Ammon's horn (tissue), 1 donor: ENCODE results near the gene CTSA.
"Not testable (repeated sequence)": the region's sequence is repeated elsewhere in the genome, so short reads cannot be mapped to it uniquely, and the experiment has no call there.

Experiments used
- DNase-seq: peaks from one replicate; pipeline ENCODE4 v3.0.0-alpha.2; 2016; ENCODE audit warnings: low spot score

CTSA gene

DNA sequence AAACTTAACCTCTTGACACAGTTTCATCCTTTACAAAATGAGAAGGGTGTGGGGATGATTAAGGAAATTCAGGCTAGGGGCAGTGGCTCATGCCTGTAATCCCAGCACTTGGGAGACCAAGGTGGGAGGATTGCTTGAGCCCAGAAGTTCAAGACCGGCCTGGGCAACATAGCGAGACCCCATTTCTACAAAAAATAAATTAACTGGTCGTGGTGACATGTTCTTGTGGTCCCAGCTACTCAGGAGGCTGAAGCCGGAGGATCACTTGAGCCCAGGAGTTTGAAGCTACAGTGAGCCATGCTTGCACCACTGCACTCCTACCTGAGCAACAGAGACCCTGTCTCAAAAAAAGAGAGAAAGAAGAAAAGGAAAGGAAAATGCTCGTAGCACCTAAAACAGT lies 24.7 kb upstream of the CTSA start:
- no peak for DNase-seq

- DNase-seq, result no peak
These were observed 23.9 kb upstream of the CTSA start for GRCh38 chr20:45867136-45867818.

DNA sequence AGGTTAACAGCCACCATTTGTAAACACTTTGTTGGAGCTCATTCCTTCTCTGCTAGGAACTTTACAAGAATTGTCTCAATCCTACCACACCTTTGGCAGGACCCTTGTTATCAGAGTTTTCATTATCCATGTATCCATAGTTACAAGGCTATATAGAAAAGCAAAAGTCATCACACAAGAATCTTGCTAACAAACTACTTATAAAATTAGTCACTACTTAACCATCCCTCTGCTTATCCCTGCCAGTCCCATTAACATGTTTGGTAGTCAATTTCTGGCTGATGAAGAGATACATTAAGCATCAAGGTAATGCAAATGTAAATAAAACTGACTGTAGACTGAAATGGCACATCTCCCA lies 23.3 kb upstream of the CTSA start:
- no peak for DNase-seq

GRCh38 chr20:45872626-45873025 lies 18.5 kb upstream of the CTSA start:
- DNase-seq, result no peak

GRCh38 chr20:45873409-45874103 lies 17.6 kb upstream of the CTSA start:
- DNase-seq, result no peak

- not testable (repeated sequence) for DNase-seq
These were observed 17.0 kb upstream of the CTSA start for GRCh38 chr20:45874104-45874481.

DNA sequence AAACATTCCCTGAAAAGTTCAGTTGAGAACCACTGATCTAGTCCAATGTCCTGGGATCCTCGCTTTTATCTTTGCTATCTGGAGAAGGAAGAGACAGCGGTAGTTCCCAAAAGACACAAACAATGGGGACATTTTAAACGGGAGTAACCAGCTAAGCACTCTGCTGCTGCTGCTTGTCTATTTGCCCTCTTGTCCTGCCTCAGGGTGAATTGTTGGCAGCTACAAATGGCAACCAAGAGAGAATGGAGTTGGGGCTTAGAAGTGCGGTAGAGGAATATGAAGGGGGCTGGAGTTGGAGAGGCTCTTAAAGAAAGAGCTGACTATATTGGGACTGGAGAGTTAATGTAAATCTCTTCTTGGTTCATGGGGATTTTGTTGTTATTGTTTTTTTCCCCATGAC lies 16.6 kb upstream of the CTSA start:
- DNase-seq, result no peak

DNA sequence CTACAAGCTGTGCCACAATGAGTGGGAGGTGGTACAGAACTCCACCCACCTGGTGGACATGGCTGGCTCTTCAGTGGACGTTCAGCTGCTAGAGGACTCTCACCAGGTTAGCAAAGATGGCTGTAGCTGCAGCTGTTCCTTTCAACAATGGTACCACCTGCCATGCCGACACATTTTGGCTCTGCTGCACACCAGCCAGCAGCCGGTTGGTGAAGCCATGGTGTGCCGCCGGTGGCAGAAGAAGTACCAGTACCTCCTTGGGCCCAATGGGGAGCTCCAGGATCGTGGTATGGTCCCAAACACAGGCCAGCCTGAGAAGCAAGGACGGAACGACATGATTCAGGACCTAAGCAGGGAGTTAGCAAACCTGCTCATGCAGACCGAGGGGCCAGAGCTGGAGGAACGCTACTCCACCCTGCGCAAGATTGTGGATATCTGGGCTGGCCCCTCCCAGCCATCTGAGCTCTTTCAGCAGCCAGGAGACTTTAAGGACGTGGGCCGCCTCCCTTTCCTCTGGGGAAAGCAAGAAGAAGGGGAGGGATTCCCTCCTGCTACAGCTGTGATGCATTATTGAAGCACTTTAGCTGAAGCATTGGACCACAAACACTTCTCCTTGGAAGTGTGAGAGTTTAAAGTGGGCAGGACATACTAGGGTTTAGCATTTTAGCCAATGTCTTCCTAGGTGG lies 12.9 kb upstream of the CTSA start:
- DNase-seq, result no peak

DNA sequence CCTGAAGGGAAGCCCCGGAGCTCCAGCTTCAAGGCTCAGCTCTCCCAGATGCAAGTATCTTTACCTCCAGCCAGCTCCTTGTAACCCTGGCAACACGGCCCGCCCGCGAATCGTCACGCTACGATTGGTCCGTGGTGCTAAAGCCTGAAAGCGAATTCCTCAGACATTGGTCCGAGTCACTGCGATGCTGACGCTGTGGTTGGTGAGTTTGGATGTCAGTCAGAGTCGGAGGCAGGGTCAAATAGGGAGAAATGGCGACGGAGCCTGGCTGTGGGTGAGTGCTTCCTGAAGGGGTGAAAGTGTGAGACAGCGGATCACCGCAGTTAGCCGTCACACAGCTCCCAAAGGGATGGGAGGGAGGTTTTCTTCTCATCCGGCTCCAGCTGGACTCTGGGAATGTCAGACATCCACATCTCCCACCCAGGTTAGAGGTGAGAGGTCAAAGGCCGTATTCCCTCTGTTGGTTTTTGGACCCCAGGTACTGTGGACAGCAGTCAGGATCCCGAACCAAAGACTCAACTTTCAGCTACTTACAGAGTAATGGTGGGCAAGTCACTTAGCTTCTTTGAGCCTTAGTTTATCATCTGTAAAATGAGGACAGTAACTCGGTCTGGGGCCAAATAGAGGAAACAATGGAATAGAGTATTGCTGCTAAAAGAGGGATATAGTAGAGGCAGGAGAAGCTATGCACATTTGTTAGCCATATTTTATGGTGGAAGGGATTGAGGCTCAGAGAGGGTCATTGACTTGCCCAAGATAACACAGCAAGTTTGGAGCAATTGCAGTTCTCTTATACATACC lies 9.9 kb upstream of the CTSA start, which contains the start of gene ZSWIM1:
Gene ZSWIM1 (plus strand): TSS at position 240 of the 801 bp plus-strand sequence. CDS start 1,366 bp downstream, outside the sequence.
- DNase-seq, result peak; percentile 100

GRCh38 chr20:45882469-45883099 lies 8.6 kb upstream of the CTSA start:
- no peak for DNase-seq

GRCh38 chr20:45883100-45883469 lies 8.1 kb upstream of the CTSA start:
- DNase-seq, result no peak

DNA sequence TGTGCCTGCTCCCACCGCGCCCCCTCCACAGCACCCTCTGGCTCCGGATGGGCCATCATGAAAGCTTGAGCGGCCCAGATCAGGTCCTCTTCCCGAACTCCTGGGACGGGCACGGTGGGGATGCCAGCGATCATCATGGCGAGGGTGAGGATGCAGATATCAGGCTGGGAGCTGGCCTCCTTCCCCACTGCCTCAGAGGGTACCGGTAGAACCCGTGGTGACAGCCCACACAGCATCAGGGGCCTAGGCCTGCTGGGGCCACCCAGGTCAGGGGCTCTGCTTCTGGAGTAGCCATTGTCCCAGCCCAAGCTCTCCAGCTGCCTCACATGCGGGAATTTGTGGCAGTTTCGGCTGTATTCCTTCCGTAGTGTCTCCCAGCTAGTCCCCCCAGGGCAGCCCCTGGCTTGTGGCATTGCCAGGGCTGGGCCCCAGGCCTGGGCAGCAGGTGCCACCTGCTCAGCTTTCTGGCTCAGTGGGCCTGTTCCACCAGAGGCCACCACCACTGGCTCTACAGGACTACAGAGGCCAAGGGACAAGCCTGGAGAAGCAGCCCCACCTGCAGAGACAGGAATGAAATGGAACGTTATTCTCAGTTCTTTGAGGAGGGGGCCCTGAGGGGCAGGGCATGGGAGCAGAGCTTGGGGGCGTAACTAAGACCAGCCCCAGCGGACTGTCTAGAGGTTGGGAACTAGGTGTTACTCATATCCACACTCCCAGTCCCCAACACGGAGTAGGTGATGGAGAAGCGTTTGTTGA lies 4.4 kb upstream of the CTSA start:
- no peak for DNase-seq

GRCh38 chr20:45887346-45887715 lies 3.8 kb upstream of the CTSA start, which contains the start of gene SPATA25:
Gene SPATA25 (minus strand): TSS chr20:45887622. CDS start chr20:45887590, 32 bp downstream.
- DNase-seq, result no peak

GRCh38 chr20:45888681-45889080 lies 2.5 kb upstream of the CTSA start:
- no peak for DNase-seq

GRCh38 chr20:45890077-45890984 lies 804 bp upstream of the CTSA start:
- DNase-seq, result peak; percentile 81

DNA sequence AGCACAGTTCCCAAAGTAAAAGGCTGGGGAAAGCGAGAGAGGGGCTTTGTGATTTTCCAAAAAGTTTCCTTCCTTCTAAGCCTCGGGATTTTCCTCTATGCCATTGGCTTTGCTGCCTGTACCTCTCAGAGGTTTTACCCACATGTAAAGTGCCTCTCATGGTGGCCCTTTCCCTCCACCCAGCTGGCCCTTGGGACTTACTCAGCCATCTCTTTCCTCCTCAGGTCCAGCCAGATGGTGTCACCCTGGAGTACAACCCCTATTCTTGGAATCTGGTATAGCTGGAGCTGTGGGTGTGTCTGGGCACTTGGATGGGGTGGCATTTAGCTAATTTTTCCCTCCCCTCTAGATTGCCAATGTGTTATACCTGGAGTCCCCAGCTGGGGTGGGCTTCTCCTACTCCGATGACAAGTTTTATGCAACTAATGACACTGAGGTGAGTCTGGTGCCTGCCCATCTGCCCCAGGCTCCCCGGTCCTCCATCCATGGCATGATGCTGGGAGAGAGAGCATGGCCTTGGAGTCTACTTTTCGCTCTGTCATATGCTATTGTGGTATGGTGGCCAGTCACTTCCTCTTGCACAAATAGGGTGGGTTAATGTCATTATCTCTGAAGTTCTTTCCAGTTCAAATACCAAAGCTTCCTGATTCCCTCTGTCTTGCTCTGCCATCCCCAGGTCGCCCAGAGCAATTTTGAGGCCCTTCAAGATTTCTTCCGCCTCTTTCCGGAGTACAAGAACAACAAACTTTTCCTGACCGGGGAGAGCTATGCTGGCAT lies 1.1 kb downstream of the CTSA start:
- DNase-seq, result no peak

- no peak for DNase-seq
These were observed 1.8 kb downstream of the CTSA start for GRCh38 chr20:45892828-45893500.

GRCh38 chr20:45893831-45894230 lies 2.7 kb downstream of the CTSA start:
- no peak for DNase-seq

GRCh38 chr20:45894797-45895196 lies 3.7 kb downstream of the CTSA start:
- no peak for DNase-seq
